Activated T-helper 1 cell treated with anti-CD3 and anti-CD28 coated beads, Interleukin-12 subunit alpha, Interleukin-12 subunit beta, Interleukin-2, Interleukin-4 antibody, amounts not matched to agents 30 ng/mL and 10 ng/mL and 1 ng/mL, durations not matched to agents 14 hours and 24 hours and 36 hours (primary cell): ENCODE measurements around the gene CFP. TPM values are rescaled to one million over a fixed set of nuclear protein-coding genes. Genes with fewer than 3 reads are reported as not detected.
A peak's percentile ranks its signal among the peaks of the same experiment; 100 is the strongest.

ENCODE experiments used
- DNase-seq: peaks from one replicate; pipeline ENCODE4 v3.0.0; 2021; ENCODE audit warnings: low spot score
- H3K27ac Mint-ChIP-seq: one replicate; pipeline ENCODE4 v1.8.0; 2021; ENCODE audit warnings: mild to moderate bottlenecking, mixed read lengths
- H3K27me3 Mint-ChIP-seq: one replicate; pipeline ENCODE4 v1.8.0; 2022; ENCODE audit warnings: mild to moderate bottlenecking, moderate library complexity, mixed read lengths; ENCODE audit not compliant: insufficient read depth
- H3K36me3 Mint-ChIP-seq: one replicate; pipeline ENCODE4 v1.8.0; 2021; ENCODE audit warnings: low read depth, mixed read lengths
- H3K4me1 Mint-ChIP-seq: one replicate; pipeline ENCODE4 v1.8.0; 2021; ENCODE audit warnings: low read depth, mixed read lengths
- H3K4me3 Mint-ChIP-seq: one replicate; pipeline ENCODE4 v1.8.0; 2021; ENCODE audit warnings: mild to moderate bottlenecking, moderate library complexity, mixed read lengths
- H3K9me3 Mint-ChIP-seq: one replicate; pipeline ENCODE4 v1.8.0; 2021; ENCODE audit warnings: mixed read lengths
- intact Hi-C: fragments of 100-400 bp; cut with micrococcal nuclease; formaldehyde crosslinking; loops from one replicate; pipeline ENCODE4 v1.15.1; 2024
- total RNA-seq: library from RNA; stranded (reverse); gene quantifications from 2 replicates; pipeline ENCODE4 v1.2.3, GENCODE V29; 2022

The CFP gene
- total RNA-seq, 1 donor from 2014 or later: 4.9 TPM

DNA sequence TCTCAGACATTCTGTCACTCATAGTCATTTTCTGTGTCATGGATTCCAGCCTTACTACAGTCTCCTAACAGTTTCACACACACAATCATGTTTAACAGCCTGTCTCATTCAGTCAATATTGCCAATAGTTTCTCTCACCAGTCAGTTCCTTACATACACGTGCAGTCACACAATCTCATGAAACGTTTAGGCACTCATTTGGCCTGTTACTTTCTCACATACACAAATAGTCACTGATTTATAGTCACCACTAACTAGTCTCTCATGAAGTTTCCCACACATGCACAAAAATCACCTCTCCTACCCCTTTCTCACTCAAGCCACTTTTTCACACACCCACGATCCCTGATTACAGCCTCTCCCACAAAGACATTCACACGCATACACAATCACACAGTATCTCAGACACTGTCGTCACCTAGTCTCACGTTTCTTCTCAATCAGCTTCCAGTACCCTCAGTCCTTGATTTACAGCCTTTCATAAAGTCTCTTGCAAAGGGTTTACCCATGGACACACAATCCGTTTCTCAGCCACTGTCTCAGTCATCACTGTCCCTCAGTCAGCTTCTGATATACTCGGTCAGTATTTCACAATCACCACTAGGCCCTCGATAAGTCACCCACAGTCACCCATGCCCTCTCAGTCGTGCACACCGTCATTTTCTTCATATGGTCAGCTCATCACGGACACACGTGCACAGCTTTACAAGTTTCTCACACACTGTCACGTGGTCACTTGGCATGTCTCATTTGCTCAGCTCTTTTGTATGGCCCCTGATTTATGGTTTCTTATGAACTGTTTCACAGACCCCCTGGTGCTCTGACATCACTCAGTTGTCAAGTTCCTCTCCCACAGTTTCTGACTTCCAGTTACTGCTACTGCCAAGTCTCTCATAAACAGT is 4.2 kb upstream of the CFP start:
- peaks cover 25% of the 10 kb centered on the region for H3K36me3 Mint-ChIP-seq
- H3K9me3 Mint-ChIP-seq: no peaks in the 10 kb centered on the region
- H3K27ac Mint-ChIP-seq: no peak overlapping the region
- H3K27me3 Mint-ChIP-seq: peaks cover 2% of the 10 kb centered on the region
- H3K4me1 Mint-ChIP-seq: peaks cover 27% of the 10 kb centered on the region
- intact Hi-C loops: loop anchor here (2.0 kb wide), 2 partner anchors 13 to 73 kb away; partner anchors contain the start of gene ARAF
- DNase-seq: no peak
- H3K4me3 Mint-ChIP-seq: no peak overlapping the region

DNA sequence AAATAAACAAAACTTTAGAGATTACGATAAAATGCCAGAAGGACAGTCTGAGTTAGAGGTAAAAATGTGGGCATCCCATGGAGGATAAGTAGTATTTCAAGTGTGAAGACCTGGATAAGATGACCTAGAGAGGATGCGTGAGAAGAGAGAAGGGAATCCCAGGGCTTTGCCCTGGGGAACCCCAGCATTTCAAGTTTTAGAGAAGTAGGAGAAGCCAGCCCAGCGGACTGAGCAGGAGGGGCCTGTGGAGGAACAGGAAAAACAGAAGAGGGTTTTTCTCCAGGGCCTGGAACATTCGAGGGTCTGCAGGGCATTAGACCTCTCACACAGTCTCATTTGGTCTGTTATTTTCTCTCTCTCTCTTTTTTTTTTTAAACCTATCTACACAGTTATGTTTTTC is 2.9 kb upstream of the CFP start:
- Mint-ChIP-seq H3K36me3 (peaks cover 16% of the 10 kb centered on the region), H3K27me3 (peaks cover 2% of the 10 kb centered on the region), H3K9me3 (no peaks in the 10 kb centered on the region), H3K4me1 (peaks cover 23% of the 10 kb centered on the region), H3K4me3 (no peak overlapping the region), H3K27ac (no peak overlapping the region)
- intact Hi-C loops: no loop called here
- no peak for DNase-seq

DNA sequence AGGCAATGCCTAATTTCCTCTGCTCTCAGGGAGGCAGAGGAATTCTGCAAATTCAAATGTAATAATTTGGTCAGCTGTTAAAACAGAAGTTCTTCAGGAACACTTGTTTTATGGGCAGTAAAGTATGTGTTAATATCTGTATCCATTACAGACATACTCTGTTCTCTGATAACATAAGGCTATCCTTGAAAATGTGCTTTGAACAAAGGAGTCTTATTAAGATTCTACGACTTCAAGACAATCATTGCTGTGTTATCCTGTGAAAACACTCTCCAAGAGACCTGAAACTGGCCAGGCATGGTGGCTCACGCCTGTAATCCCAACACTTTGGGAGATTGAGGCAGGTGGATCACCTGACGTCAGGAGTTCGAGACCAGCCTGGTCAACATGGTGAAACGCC is 1.9 kb upstream of the CFP start:
- Mint-ChIP-seq H3K27me3 (peaks cover 2% of the 10 kb centered on the region), H3K4me3 (no peak overlapping the region), H3K36me3 (peaks cover 10% of the 10 kb centered on the region), H3K9me3 (no peaks in the 10 kb centered on the region), H3K4me1 (peaks cover 17% of the 10 kb centered on the region), H3K27ac (no peak overlapping the region)
- no peak for DNase-seq
- intact Hi-C loops: no loop called here

DNA sequence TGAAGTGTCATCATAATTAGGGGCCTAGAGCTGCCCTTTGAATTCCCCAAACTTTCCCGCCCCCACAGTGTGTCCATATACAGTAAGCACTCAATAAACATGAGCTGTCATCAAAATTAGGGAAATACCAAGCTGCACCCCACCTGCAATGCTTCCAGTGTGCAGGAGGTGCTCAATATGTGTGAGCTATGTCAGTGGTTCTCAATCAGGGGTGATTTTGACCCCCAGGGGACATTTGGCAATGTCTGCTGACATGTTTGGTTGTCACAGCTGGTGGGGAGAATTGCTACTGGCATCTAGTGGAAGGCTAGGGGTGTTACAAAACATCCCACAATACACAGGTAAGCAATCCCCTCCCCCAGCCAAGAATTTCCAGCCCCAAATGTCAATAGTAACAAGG is 748 bp downstream of the CFP start:
- DNase-seq: no peak
- intact Hi-C loops: no loop called here
- H3K27me3 Mint-ChIP-seq: peaks cover 2% of the 10 kb centered on the region
- no peaks in the 10 kb centered on the region for H3K9me3 Mint-ChIP-seq
- H3K4me3 Mint-ChIP-seq: peak overlapping the region; percentile 81
- peak overlapping the region; percentile 72 for H3K27ac Mint-ChIP-seq
- peaks cover 20% of the 10 kb centered on the region for H3K4me1 Mint-ChIP-seq
- H3K36me3 Mint-ChIP-seq: peaks cover 14% of the 10 kb centered on the region

DNA sequence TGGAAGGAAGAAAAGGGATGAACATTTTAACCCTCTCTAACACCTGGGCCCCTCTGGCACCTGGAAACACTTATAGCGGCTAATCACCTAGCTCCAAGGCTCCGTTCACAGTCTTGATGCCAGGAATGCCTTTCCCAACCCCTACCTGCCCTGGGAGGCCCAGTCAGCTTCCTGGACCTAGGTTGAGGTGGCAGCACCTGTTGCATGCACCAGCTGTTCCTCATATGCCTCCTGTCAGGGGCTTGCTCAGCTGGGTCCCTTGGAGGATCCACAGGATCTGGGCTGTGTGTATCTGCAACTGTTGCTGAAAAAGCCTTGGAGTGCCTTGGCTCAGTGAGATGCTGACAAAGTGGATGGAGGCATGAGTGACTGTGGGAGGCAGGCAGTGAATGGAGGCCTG is 4.4 kb downstream of the CFP start:
- DNase-seq: no peak
- H3K4me3 Mint-ChIP-seq: no peak overlapping the region
- no peak overlapping the region for H3K27ac Mint-ChIP-seq
- peaks cover 5% of the 10 kb centered on the region for H3K27me3 Mint-ChIP-seq
- H3K36me3 Mint-ChIP-seq: peaks cover 12% of the 10 kb centered on the region
- H3K4me1 Mint-ChIP-seq: peaks cover 31% of the 10 kb centered on the region
- H3K9me3 Mint-ChIP-seq: no peaks in the 10 kb centered on the region
- intact Hi-C loops: no loop called here

DNA sequence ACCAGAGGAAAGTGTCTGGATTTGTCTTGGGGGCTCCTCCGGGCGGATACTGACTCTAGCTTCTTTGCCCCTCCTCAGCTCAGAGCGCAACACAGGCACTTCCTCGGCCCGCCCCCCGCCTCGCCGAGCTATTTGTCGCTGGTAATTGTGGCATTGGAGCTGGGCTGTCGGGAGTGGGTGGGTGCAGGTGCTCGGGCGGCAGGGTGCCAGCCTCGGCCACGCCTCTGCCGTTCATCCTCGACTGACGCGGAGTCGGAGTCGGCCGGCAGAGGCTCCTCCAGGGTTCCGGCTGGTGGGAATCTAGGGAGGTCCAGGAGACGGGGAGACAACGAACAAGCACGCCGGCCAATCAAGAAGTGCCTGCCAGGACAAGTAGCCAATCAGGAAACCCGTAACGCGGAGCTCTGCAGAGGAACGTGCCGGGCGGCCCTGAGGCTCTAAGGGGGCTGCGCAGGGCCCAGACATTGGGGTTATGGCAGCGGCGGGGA is 6.1 kb downstream of the CFP start:
- peaks cover 21% of the 10 kb centered on the region for H3K4me1 Mint-ChIP-seq
- intact Hi-C loops: loop anchor here (1.0 to 5.0 kb wide), 2 partner anchors 41 to 61 kb away; partner anchors contain the start of genes ARAF and TIMP1
- H3K36me3 Mint-ChIP-seq: peaks cover 12% of the 10 kb centered on the region
- peaks cover 9% of the 10 kb centered on the region for H3K27me3 Mint-ChIP-seq
- no peaks in the 10 kb centered on the region for H3K9me3 Mint-ChIP-seq
- peak overlapping the region; percentile 79 for H3K4me3 Mint-ChIP-seq
- H3K27ac Mint-ChIP-seq: no peak overlapping the region
- peak; percentile 17 for DNase-seq

DNA sequence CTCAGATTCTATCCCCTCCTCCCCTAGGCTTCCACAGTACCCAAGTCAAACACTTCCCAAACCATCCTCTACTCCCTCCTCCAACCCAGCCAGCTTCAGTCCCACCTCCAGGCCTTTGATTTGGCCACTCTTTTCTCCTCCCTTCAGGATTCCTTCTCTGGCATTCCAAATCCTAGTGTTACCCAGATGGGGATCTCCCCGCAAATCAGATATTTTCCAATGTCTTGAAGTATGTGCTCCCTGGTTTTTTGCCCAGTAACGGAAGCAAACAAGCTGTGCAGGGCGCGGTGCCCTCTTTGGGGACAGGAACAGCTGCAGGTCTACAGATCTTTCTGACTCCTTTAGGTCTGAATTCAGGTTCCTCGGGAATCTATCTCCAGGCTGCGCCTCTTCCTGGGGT is 7.9 kb downstream of the CFP start:
- H3K36me3 Mint-ChIP-seq: peaks cover 10% of the 10 kb centered on the region
- H3K4me1 Mint-ChIP-seq: peaks cover 19% of the 10 kb centered on the region
- H3K27ac Mint-ChIP-seq: no peak overlapping the region
- peaks cover 23% of the 10 kb centered on the region for H3K27me3 Mint-ChIP-seq
- no peak for DNase-seq
- no peaks in the 10 kb centered on the region for H3K9me3 Mint-ChIP-seq
- H3K4me3 Mint-ChIP-seq: no peak overlapping the region
- intact Hi-C loops: loop anchor here (2.0 to 5.0 kb wide), 2 partner anchors 13 to 60 kb away; partner anchors contain the start of gene ARAF

DNA sequence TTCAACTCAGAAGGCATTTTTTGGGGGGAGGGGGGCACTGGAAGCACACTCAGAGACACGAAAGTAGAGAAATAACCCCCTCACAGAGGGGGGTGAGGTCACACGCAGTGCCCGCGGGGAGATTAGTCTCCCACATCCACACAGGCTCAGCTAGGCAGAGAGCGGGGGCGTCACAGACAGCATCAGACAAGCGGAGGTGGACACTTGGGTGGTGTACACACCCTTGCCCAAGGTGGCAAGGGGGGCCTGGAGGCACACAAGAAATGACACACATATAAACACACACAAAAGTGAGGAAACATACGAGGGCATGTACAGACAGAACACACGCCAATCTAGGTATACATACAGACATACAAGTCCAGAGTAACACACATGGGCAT is 9.4 kb downstream of the CFP start:
- no peak for DNase-seq
- Mint-ChIP-seq H3K36me3 (peaks cover 7% of the 10 kb centered on the region), H3K9me3 (no peaks in the 10 kb centered on the region), H3K4me3 (no peak overlapping the region), H3K27ac (peak overlapping the region; percentile 40), H3K4me1 (peaks cover 19% of the 10 kb centered on the region), H3K27me3 (peaks cover 31% of the 10 kb centered on the region)
- intact Hi-C loops: loop anchor here (2.0 to 5.0 kb wide), 2 partner anchors 15 to 58 kb away; partner anchors contain the start of gene ARAF

DNA sequence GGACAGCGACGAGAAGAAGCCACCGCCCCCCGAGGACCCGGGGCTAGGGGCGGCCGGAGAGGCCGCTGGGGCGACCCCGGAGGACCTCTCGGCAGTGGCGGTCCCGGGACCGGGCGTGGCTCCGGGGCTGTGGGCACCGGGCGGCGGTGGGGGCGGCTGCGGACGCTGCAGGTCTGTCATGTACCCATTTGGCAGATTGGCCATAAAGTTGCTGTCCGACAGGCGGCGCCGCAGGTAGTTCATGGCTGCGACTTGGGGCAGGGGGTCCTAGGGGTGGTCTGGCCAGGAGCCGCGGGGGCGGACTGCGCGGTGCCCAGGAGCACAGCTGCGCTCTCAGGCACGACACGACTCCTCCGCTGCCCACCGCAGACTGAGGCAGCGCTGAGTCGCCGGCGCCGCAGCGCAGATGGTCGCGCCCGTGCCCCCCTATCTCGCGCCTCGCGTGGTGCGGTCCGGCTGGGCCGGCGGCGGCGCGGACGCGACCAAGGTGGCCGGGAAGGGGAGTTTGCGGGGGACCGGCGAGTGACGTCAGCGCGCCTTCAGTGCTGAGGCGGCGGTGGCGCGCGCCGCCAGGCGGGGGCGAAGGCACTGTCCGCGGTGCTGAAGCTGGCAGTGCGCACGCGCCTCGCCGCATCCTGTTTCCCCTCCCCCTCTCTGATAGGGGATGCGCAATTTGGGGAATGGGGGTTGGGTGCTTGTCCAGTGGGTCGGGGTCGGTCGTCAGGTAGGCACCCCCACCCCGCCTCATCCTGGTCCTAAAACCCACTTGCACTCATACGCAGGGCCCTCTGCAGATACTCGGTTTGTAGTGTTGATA is 10.0 kb downstream of the CFP start, which contains the start of gene SYN1:
Gene SYN1 (minus strand): TSS at position 372 of the 817 bp plus-strand sequence. CDS start 129 bp downstream, at position 243.
- Mint-ChIP-seq H3K36me3 (peaks cover 4% of the 10 kb centered on the region), H3K9me3 (no peaks in the 10 kb centered on the region), H3K27me3 (peaks cover 33% of the 10 kb centered on the region), H3K4me1 (peaks cover 19% of the 10 kb centered on the region), H3K27ac (peak within 1 kb of the TSS; percentile 65), H3K4me3 (peak within 1 kb of the TSS; percentile 64)
- DNase-seq: peak; percentile 75
- intact Hi-C loops: loop anchor here (2.0 to 5.0 kb wide), 2 partner anchors 15 to 57 kb away; partner anchors contain the start of gene ARAF

DNA sequence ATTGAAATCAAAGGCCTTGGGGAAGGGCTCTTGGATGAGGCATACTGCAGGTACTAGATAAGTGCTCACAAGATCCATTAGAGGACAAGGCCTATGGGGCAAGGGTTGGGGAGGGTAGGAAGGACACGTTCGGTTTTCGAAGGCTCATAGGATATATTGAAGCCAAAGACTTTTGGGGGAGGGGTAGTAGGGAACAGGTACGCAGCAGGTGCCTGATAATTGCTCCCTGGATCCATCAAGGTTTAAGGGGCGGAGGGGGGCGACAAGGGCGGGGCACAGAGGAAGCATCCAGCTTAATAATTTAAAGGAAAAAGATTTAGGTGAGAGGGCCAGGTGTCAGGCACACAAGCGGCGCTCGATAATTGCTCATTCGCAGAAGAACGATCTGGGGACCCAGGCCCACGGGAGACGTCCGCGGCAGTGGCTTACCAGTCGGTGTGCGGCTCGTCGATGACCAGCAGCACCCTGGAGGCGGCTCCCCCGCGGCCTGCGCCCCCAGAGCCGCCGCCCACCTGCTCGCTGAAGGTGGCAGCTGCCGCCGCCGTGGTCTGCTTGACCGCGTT is 10.7 kb downstream of the CFP start:
- H3K4me1 Mint-ChIP-seq: peaks cover 16% of the 10 kb centered on the region
- peaks cover 33% of the 10 kb centered on the region for H3K27me3 Mint-ChIP-seq
- no peaks in the 10 kb centered on the region for H3K9me3 Mint-ChIP-seq
- H3K4me3 Mint-ChIP-seq: peak overlapping the region; percentile 64
- peak overlapping the region; percentile 65 for H3K27ac Mint-ChIP-seq
- peaks cover under 1% of the 10 kb centered on the region for H3K36me3 Mint-ChIP-seq
- no peak for DNase-seq
- intact Hi-C loops: no loop called here

DNA sequence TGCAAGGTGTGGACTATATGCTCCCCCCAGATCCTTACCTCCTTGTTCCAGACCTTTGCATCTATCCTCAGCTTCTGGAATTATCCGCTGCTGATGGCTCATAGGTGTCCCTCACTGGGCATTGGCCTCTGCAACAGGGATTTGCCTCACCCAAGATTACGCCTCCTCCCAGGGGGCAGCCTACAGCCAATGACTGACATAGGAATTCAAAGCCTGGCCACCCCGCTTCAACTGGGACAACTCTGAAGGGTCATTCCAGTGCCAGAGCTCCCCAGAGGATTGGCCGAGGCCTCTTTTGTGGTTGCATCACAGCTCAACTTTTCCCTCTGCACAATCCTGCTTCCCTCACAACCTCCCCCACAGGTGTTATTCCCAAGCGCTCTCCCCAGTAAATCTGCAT is 15.1 kb downstream of the CFP start:
- no peaks in the 10 kb centered on the region for H3K36me3 Mint-ChIP-seq
- H3K27me3 Mint-ChIP-seq: peaks cover 32% of the 10 kb centered on the region
- no peak overlapping the region for H3K27ac Mint-ChIP-seq
- no peaks in the 10 kb centered on the region for H3K9me3 Mint-ChIP-seq
- no peak for DNase-seq
- H3K4me1 Mint-ChIP-seq: no peaks in the 10 kb centered on the region
- H3K4me3 Mint-ChIP-seq: no peak overlapping the region
- intact Hi-C loops: no loop called here

DNA sequence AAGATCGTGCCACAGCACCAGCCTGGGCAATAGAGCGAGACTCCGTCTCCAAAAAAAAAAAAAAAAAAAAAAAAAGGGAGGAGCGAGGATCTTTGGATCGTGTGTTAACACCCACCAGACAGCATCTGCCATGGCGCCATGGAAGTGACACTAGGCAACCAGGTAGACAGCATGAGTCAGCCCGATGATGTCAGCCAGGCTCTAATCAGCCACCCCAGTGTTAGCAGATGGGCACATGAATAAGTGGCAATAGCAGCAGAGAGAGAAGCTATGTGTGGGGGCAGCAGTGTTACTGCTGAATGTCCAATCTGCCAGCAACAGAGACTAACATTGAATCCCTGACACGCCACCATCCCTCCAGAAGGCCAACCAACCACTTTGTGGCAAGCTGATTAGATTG is 16.6 kb downstream of the CFP start:
- Mint-ChIP-seq H3K4me3 (no peak overlapping the region), H3K27me3 (peaks cover 24% of the 10 kb centered on the region), H3K36me3 (no peaks in the 10 kb centered on the region), H3K4me1 (no peaks in the 10 kb centered on the region), H3K27ac (no peak overlapping the region), H3K9me3 (no peaks in the 10 kb centered on the region)
- no peak for DNase-seq
- intact Hi-C loops: no loop called here
